ENCODE data around the gene FN3KRP.

DNA sequence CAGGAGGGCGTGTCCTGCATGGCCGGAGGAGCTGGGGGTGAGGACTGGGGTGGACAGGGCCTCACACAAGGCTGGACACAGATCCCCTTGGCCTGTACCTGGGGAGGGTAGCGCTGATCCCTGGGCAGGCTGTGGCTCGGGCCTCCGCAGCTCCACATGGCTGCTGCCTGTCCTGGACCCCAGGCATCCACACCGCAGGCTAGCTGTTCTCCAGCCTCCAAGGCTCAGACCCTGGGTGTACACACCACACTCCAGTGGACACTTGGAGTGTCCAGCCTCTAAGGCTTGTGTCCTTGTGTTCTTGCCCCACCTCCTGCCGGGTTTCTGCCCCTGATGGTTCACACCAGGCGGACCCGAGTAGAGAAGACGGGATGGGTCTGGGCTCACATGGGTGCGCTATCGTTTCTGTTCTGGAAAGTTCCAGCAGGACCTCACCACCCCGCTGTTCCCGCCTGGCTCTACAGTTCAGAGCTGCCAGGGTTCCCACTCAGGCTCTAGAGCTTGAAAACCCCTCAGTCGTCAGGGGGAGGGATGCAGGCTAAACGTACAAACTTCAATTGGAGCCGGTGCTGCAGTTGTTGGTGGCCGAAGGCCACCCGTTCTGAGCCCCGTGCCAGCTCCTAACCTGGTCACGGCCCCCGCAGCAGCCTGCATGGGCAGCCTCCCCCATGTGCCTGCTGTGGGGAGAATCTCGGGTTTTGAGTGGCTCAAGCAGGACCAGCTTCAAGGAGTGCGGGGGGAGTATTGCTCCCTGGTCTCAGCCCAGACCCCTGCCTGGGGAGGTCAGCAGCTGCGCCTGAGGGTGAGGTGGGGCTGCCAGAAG, 6.6 kb upstream of the FN3KRP start:
- TF ChIP-seq POLR2A (IDR thresholded peaks at IDR 0.05) = no peak
- TF ChIP-seq, protein P1, sequence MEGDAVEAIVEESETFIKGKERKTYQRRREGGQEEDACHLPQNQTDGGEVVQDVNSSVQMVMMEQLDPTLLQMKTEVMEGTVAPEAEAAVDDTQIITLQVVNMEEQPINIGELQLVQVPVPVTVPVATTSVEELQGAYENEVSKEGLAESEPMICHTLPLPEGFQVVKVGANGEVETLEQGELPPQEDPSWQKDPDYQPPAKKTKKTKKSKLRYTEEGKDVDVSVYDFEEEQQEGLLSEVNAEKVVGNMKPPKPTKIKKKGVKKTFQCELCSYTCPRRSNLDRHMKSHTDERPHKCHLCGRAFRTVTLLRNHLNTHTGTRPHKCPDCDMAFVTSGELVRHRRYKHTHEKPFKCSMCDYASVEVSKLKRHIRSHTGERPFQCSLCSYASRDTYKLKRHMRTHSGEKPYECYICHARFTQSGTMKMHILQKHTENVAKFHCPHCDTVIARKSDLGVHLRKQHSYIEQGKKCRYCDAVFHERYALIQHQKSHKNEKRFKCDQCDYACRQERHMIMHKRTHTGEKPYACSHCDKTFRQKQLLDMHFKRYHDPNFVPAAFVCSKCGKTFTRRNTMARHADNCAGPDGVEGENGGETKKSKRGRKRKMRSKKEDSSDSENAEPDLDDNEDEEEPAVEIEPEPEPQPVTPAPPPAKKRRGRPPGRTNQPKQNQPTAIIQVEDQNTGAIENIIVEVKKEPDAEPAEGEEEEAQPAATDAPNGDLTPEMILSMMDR (IDR thresholded peaks at IDR 0.05) = no peak
